CD8-positive, alpha-beta memory T cell (primary cell): ENCODE data around the gene DPPA5. TPM values are rescaled to one million over a fixed set of nuclear protein-coding genes. Genes with fewer than 3 reads are reported as not detected.

Source experiments
- CTCF ChIA-PET: fragments of 350-600 bp; sonication (Branson Sonifier 250); formaldehyde crosslinking; loops from one replicate; lab custom pipeline; 2021; ENCODE audit warnings: antibody characterized with exemption; lab: Charles Lee
- POLR2A ChIA-PET: fragments of 350-600 bp; sonication (Branson Sonifier 250); formaldehyde crosslinking; loops from one replicate; lab custom pipeline; 2021; ENCODE audit warnings: antibody characterized with exemption; lab: Charles Lee
- DNase-seq, 5 donors: peaks; one replicate each; pipeline versions ENCODE4 v3.0.0 to v3.0.0-alpha.2; 2020 to 2022; ENCODE audit warnings: mixed read lengths in 1 of 5
- H3K27ac ChIP-seq: one replicate; pipeline ENCODE4 v1.7.0; 2013; ENCODE audit warnings: low read depth, mild to moderate bottlenecking, low read length, moderate library complexity
- H3K27me3 ChIP-seq: 2 replicates; pipeline ENCODE4 v1.7.0; 2013; ENCODE audit warnings: low read length, mild to moderate bottlenecking; ENCODE audit not compliant: insufficient read depth, poor library complexity, severe bottlenecking
- H3K36me3 ChIP-seq: 2 replicates; pipeline ENCODE4 v1.7.0; 2013; ENCODE audit warnings: mild to moderate bottlenecking, low read length, moderate library complexity; ENCODE audit not compliant: insufficient read depth
- H3K4me1 ChIP-seq: 2 replicates; pipeline ENCODE4 v1.7.0; 2013; ENCODE audit warnings: mild to moderate bottlenecking, low read length, moderate library complexity; ENCODE audit not compliant: insufficient read depth
- H3K4me3 ChIP-seq: 2 replicates; pipeline ENCODE4 v1.7.0; 2013; ENCODE audit warnings: mild to moderate bottlenecking, low read length
- H3K9me3 ChIP-seq: 2 replicates; pipeline ENCODE4 v1.7.0; 2013; ENCODE audit warnings: mild to moderate bottlenecking, low read length
- H3K27ac Mint-ChIP-seq, 8 donors: one replicate each; pipeline ENCODE4 v1.8.0; 2020 to 2021; ENCODE audit warnings: mixed read lengths in 8 of 8, mild to moderate bottlenecking in 6 of 8, inconsistent platforms in 3 of 8, moderate library complexity in 3 of 8
- H3K27me3 Mint-ChIP-seq, 2 donors: one replicate each; pipeline ENCODE4 v1.8.0; 2020 to 2021; ENCODE audit warnings: mixed read lengths in 2 of 2, mild to moderate bottlenecking in 1 of 2, moderate library complexity in 1 of 2
- H3K36me3 Mint-ChIP-seq, 3 donors: one replicate each; pipeline ENCODE4 v1.8.0; 2020 to 2021; ENCODE audit warnings: mixed read lengths in 3 of 3, inconsistent platforms in 1 of 3, mild to moderate bottlenecking in 1 of 3
- H3K4me1 Mint-ChIP-seq, 3 donors: one replicate each; pipeline ENCODE4 v1.8.0; 2020 to 2021; ENCODE audit warnings: mixed read lengths in 3 of 3, inconsistent platforms in 1 of 3, mild to moderate bottlenecking in 1 of 3
- H3K4me3 Mint-ChIP-seq, 7 donors: one replicate each; pipeline ENCODE4 v1.8.0; 2020 to 2021; ENCODE audit warnings: mixed read lengths in 7 of 7, mild to moderate bottlenecking in 6 of 7, moderate library complexity in 4 of 7, inconsistent platforms in 2 of 7
- H3K9me3 Mint-ChIP-seq, 5 donors: one replicate each; pipeline ENCODE4 v1.8.0; 2020 to 2022; ENCODE audit warnings: mixed read lengths in 5 of 5, mild to moderate bottlenecking in 3 of 5, moderate library complexity in 2 of 5, inconsistent platforms in 1 of 5
- polyA plus RNA-seq: library from polyadenylated mRNA; unstranded; fragments of 300-500 nt; fragmentation: Illumina TruSeq; gene quantifications from one replicate; pipeline ENCODE4 v1.2.3, GENCODE V29; 2021
- total RNA-seq, 2 experiments: library from RNA; stranded (reverse); gene quantifications; one replicate each; pipeline ENCODE4 v1.2.3, GENCODE V29; 2021

The DPPA5 gene
- total and polyA plus RNA-seq, 3 experiments from 2014 or later: not detected

DNA sequence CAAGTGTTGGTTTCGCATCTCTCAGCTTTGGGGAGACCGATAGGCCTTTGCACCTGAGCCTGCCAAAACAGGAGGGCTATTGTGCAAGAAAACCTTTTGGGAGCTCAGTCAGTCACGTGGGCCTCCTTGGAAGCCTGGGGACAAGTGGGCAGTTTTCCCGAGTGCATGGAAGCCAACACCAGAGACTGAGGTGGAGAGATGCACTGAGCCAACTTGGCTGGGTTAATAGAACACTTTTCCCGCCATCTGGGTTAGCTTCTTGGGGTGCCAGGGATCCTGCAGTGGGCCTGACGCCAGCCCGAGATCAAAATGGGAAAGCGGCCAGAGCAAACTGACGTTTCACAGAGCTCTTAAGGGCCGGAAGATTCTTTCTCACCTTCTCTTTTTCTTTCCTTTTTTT is 18.4 kb upstream of the DPPA5 start:
- Mint-ChIP-seq H3K4me3 (no peak overlapping the region), H3K27ac (no peak overlapping the region), H3K9me3 (peaks cover 0 to 8% (median 3%) of the 10 kb centered on the region in 5 donors), H3K27me3 (peaks cover 0 to 1% of the 10 kb centered on the region in 2 donors), H3K4me1 (no peaks in the 10 kb centered on the region), H3K36me3 (peaks cover 0 to 3% (median 3%) of the 10 kb centered on the region in 3 donors)
- Histone ChIP-seq H3K36me3 (no peaks in the 10 kb centered on the region), H3K27me3 (no peaks in the 10 kb centered on the region), H3K9me3 (no peaks in the 10 kb centered on the region), H3K4me1 (no peaks in the 10 kb centered on the region), H3K4me3 (no peak overlapping the region), H3K27ac (no peak overlapping the region)
- POLR2A ChIA-PET: no interaction called here
- CTCF ChIA-PET: no interaction called here
- no peak for DNase-seq

DNA sequence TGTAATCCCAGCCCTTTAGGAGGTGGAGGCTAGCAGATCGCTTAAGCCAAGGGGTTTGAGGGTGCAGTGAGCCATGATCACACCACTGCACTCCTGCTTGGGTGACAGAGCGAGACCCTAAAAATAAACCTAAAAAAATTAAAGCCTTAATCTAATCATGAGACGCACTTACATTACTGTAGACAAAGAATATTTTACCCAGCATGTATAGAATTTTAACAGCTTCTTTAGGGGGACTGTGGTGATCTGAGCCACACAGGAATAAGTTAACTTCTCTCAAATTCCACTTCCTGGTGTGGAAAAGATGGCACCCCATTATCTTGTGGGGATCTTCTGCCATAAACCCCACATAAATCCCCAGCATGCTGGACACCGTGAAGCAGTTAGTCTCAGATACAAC is 17.9 kb upstream of the DPPA5 start:
- Mint-ChIP-seq H3K4me3 (no peak overlapping the region), H3K4me1 (no peaks in the 10 kb centered on the region), H3K36me3 (peaks cover 0 to 3% (median 2%) of the 10 kb centered on the region in 3 donors), H3K9me3 (peaks cover 0 to 8% (median 3%) of the 10 kb centered on the region in 5 donors), H3K27ac (no peak overlapping the region), H3K27me3 (peaks cover 0 to 1% of the 10 kb centered on the region in 2 donors)
- ChIA-PET CTCF (no interaction called here), POLR2A (no interaction called here)
- Histone ChIP-seq H3K9me3 (no peaks in the 10 kb centered on the region), H3K27ac (no peak overlapping the region), H3K36me3 (no peaks in the 10 kb centered on the region), H3K4me1 (no peaks in the 10 kb centered on the region), H3K27me3 (no peaks in the 10 kb centered on the region), H3K4me3 (no peak overlapping the region)
- no peak for DNase-seq

DNA sequence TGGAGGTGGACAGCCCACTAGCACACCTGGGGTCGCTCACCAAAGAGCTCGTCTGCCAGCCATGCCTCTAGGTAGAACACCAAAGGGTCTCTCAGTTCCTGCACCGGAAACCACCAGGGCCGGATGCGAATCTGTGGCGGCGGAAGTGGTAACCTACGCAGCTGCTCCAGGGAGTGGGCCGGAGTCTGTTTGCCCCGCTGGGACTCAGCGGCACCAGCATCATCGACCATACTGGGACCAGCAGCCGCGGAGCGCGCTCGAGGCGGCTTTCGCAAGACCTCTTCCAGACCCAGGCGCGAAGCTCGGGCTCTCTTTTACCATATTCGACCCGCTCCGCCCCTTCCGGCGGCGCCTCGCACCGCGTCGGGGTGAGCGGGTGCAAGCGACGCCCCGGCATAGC is 15.5 kb upstream of the DPPA5 start, which contains the start of gene OOEP:
TSS of gene OOEP (minus strand) at position 335 of the 400 bp plus-strand sequence. CDS start at position 230, 105 bp downstream.
- Mint-ChIP-seq H3K4me1 (no peaks in the 10 kb centered on the region), H3K27me3 (peaks cover 1 to 3% of the 10 kb centered on the region in 2 donors), H3K36me3 (peaks cover 0 to 3% (median 0%) of the 10 kb centered on the region in 3 donors), H3K4me3 (no peak within 1 kb of the TSS), H3K9me3 (peaks cover 0 to 8% (median 3%) of the 10 kb centered on the region in 5 donors), H3K27ac (no peak within 1 kb of the TSS)
- Histone ChIP-seq H3K4me1 (no peaks in the 10 kb centered on the region), H3K27me3 (no peaks in the 10 kb centered on the region), H3K9me3 (no peaks in the 10 kb centered on the region), H3K27ac (no peak within 1 kb of the TSS), H3K36me3 (no peaks in the 10 kb centered on the region), H3K4me3 (no peak within 1 kb of the TSS)
- CTCF ChIA-PET: no interaction called here
- no peak for DNase-seq
- POLR2A ChIA-PET: no interaction called here

DNA sequence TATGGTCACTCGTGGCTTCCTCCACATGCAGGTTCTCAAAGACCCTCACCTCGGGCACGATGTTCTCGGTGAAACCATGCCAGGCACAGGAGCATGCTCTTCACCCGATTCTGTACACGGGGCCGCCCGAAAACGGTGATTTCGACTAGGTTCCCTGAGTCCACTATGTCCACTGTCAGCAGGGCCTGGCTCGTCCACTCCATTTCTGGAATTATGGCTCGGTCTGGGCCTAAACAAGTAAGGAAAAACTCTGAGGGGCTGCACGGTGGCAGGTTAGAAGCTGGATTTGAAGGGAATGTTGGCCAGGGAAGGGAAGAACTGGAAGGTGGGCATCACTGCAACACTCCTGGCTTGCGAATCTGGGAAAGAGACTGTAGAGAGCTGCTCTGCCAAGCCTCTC is 15.1 kb upstream of the DPPA5 start:
- H3K4me3 Mint-ChIP-seq: no peak overlapping the region
- no peak overlapping the region for H3K27ac Mint-ChIP-seq
- H3K27ac ChIP-seq: no peak overlapping the region
- no peak for DNase-seq
- H3K9me3 ChIP-seq: no peaks in the 10 kb centered on the region
- CTCF ChIA-PET: no interaction called here
- H3K9me3 Mint-ChIP-seq: peaks cover 0 to 8% (median 3%) of the 10 kb centered on the region in 5 donors
- no peak overlapping the region for H3K4me3 ChIP-seq
- H3K4me1 ChIP-seq: no peaks in the 10 kb centered on the region
- H3K36me3 Mint-ChIP-seq: peaks cover 0 to 3% (median 0%) of the 10 kb centered on the region in 3 donors
- no peaks in the 10 kb centered on the region for H3K27me3 ChIP-seq
- no peaks in the 10 kb centered on the region for H3K4me1 Mint-ChIP-seq
- POLR2A ChIA-PET: no interaction called here
- H3K36me3 ChIP-seq: no peaks in the 10 kb centered on the region
- peaks cover 1 to 3% of the 10 kb centered on the region in 2 donors for H3K27me3 Mint-ChIP-seq

DNA sequence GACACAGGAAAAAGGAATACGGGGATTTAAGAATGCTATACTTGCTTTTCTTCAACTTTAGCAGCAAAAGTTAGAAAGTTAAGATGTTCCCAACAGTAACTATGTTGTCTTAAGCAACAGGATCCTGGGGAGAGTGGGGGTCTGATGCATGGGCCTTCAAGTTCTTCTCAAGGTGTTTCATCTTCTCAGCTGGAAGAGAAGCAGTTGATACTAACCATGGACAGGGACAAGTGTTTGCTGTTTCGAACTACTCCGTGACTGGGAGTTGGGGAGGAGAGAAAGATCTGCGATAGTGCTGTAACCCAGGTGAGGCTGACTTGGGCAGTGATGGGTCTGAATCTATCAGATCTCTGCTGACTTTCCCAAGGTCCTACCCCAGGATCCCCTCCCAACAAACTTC is 14.6 kb upstream of the DPPA5 start:
- Mint-ChIP-seq H3K9me3 (peaks cover 0 to 8% (median 3%) of the 10 kb centered on the region in 5 donors), H3K4me3 (no peak overlapping the region), H3K27ac (no peak overlapping the region), H3K27me3 (peaks cover 1 to 3% of the 10 kb centered on the region in 2 donors), H3K4me1 (no peaks in the 10 kb centered on the region), H3K36me3 (peaks cover 0 to 3% (median 0%) of the 10 kb centered on the region in 3 donors)
- H3K36me3 ChIP-seq: no peaks in the 10 kb centered on the region
- POLR2A ChIA-PET: no interaction called here
- no peaks in the 10 kb centered on the region for H3K9me3 ChIP-seq
- no peaks in the 10 kb centered on the region for H3K4me1 ChIP-seq
- no peak for DNase-seq
- CTCF ChIA-PET: no interaction called here
- H3K27ac ChIP-seq: no peak overlapping the region
- no peak overlapping the region for H3K4me3 ChIP-seq
- H3K27me3 ChIP-seq: no peaks in the 10 kb centered on the region

DNA sequence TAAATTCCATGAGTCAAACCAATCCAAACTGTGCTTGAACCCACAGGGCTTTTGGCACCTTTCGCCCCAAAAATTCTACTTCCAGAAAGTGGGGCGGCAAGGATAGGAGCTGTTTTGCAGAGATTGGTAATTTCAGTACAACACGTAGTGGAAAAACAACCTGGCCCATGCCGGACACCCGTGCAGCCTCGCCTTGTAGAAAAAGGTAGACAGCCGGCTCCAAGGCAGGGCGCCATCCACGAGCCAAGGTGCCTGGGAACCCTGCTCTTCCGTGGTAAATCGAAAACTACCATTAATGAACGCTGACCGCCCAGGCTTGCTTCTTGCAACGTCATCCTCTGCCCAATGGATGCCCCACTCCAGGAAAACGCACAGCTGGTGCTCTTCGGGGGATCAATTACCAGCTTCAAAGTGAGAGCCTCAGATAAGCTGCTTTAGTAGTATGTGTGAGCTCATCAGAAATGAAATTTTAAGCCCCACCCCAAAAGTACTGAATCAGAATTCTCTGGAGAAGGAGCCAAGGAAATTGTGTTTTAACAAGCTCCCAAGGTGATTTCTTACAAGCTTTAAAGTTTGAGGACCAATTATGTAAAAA is 13.8 kb upstream of the DPPA5 start:
- Histone ChIP-seq H3K27ac (no peak overlapping the region), H3K9me3 (no peaks in the 10 kb centered on the region), H3K27me3 (no peaks in the 10 kb centered on the region), H3K4me1 (no peaks in the 10 kb centered on the region), H3K4me3 (no peak overlapping the region), H3K36me3 (no peaks in the 10 kb centered on the region)
- H3K9me3 Mint-ChIP-seq: peaks cover 0 to 6% (median 3%) of the 10 kb centered on the region in 5 donors
- DNase-seq: no peak
- H3K27ac Mint-ChIP-seq: peak overlapping the region in 1 of 8 donors; percentile 24
- peaks cover 0 to under 1% (median 0%) of the 10 kb centered on the region in 3 donors for H3K36me3 Mint-ChIP-seq
- peaks cover 1 to 3% of the 10 kb centered on the region in 2 donors for H3K27me3 Mint-ChIP-seq
- ChIA-PET POLR2A (interaction anchor here (0.7 kb wide), 1 partner anchor 70 kb away, joined by 16 read pairs; no protein-coding TSS in a partner anchor), CTCF (interaction anchor here (2.0 kb wide), 1 partner anchor 10 kb away, joined by 5 read pairs; no protein-coding TSS in a partner anchor)
- H3K4me3 Mint-ChIP-seq: no peak overlapping the region
- no peaks in the 10 kb centered on the region for H3K4me1 Mint-ChIP-seq

DNA sequence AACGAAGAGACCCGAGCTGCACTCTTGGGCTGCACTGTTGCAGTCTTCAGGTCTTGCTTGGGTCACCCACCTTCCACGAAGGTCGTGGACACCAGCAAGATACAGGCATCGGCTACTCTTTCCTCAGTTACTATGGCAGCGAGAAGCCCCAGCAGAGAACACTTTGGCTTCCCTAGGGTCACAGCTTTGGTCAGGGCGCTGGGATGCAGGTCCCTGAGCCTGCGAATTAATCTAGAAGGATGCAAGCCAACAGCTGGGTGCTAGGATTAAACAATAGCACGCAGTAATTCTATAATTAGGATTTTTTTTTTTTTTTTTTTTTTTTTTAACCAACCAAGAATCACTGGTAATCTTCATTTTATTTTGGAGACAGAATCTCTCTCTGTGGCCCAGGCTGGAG is 10.5 kb upstream of the DPPA5 start:
- POLR2A ChIA-PET: no interaction called here
- Histone ChIP-seq H3K36me3 (no peaks in the 10 kb centered on the region), H3K4me1 (no peaks in the 10 kb centered on the region), H3K27me3 (no peaks in the 10 kb centered on the region), H3K9me3 (no peaks in the 10 kb centered on the region), H3K4me3 (no peak overlapping the region), H3K27ac (no peak overlapping the region)
- CTCF ChIA-PET: interaction anchor here (1.0 kb wide), 1 partner anchor 24 kb away, joined by 3 read pairs; no protein-coding TSS in a partner anchor
- Mint-ChIP-seq H3K36me3 (no peaks in the 10 kb centered on the region), H3K27ac (no peak overlapping the region), H3K4me3 (no peak overlapping the region), H3K9me3 (no peaks in the 10 kb centered on the region), H3K4me1 (no peaks in the 10 kb centered on the region), H3K27me3 (peaks cover 0 to 3% of the 10 kb centered on the region in 2 donors)
- no peak for DNase-seq

DNA sequence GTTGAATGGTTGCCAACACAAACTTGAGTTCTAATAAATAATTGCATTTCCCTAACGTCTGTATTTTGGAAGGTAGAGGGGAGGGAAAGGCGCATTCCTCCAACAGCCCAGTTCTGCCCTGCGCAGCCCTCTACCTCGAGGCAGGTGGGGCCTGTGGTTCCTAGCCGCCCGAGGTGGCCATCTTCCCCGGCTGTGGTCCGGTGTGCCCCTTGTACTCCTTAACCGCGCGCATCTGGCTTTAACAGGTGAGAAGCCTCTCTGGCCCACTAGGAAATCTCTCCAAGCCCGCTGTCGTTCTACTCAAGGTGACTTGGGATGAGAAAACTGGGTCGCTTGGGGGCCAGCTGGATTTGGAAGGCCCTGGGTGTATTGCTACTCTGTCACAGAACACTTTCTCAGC is 10.0 kb upstream of the DPPA5 start:
- Histone ChIP-seq H3K27ac (no peak overlapping the region), H3K4me1 (no peaks in the 10 kb centered on the region), H3K27me3 (no peaks in the 10 kb centered on the region), H3K36me3 (no peaks in the 10 kb centered on the region), H3K9me3 (no peaks in the 10 kb centered on the region), H3K4me3 (no peak overlapping the region)
- no peaks in the 10 kb centered on the region for H3K4me1 Mint-ChIP-seq
- no peak for DNase-seq
- peaks cover 0 to 3% of the 10 kb centered on the region in 2 donors for H3K27me3 Mint-ChIP-seq
- H3K27ac Mint-ChIP-seq: no peak overlapping the region
- ChIA-PET POLR2A (no interaction called here), CTCF (interaction anchor here (1.1 kb wide), 1 partner anchor 24 kb away, joined by 3 read pairs; no protein-coding TSS in a partner anchor)
- H3K4me3 Mint-ChIP-seq: no peak overlapping the region
- no peaks in the 10 kb centered on the region for H3K9me3 Mint-ChIP-seq
- H3K36me3 Mint-ChIP-seq: no peaks in the 10 kb centered on the region
